ENCODE data around the gene TOPBP1.
"Not testable (repeated sequence)": the region's sequence is repeated elsewhere in the genome, so short reads cannot be mapped to it uniquely, and the experiment has no call there.

DNA sequence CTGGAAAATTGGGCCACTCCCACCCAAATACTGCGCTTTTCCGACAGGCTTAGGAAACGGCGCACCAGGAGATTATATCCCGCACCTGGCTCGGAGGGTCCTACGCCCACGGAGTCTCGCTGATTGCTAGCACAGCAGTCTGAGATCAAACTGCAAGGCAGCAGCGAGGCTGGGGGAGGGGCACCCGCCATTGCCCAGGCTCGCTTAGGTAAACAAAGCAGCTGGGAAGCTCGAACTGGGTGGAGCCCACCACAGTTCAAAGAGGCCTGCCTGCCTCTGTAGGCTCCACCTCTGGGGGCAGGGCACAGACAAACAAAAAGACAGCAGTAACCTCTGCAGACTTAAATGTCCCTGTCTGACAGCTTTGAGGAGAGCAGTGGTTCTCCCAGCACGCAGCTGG, 110.2 kb downstream of the TOPBP1 start:
- TF ChIP-seq, protein P1, sequence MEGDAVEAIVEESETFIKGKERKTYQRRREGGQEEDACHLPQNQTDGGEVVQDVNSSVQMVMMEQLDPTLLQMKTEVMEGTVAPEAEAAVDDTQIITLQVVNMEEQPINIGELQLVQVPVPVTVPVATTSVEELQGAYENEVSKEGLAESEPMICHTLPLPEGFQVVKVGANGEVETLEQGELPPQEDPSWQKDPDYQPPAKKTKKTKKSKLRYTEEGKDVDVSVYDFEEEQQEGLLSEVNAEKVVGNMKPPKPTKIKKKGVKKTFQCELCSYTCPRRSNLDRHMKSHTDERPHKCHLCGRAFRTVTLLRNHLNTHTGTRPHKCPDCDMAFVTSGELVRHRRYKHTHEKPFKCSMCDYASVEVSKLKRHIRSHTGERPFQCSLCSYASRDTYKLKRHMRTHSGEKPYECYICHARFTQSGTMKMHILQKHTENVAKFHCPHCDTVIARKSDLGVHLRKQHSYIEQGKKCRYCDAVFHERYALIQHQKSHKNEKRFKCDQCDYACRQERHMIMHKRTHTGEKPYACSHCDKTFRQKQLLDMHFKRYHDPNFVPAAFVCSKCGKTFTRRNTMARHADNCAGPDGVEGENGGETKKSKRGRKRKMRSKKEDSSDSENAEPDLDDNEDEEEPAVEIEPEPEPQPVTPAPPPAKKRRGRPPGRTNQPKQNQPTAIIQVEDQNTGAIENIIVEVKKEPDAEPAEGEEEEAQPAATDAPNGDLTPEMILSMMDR (IDR thresholded peaks at IDR 0.05; ENCODE audit: low read length): not testable (repeated sequence)
- TF ChIP-seq EZH2 (IDR thresholded peaks at IDR 0.05; ENCODE audit: borderline replicate concordance, low read length): not testable (repeated sequence)

Measured in OCI-LY1 (cell line).